Esophagus squamous epithelium (tissue), 4 donors: ENCODE results near the gene SZT2.
"Not testable (repeated sequence)": the region's sequence is repeated elsewhere in the genome, so short reads cannot be mapped to it uniquely, and the experiment has no call there.

Source experiments
- POLR2A ChIP-seq, 4 donors: fragments of 450-650 bp; IDR thresholded peaks; one replicate each; pipeline ENCODE4 v1.6.1; 2017; ENCODE audit warnings: antibody characterized with exemption in 4 of 4, mild to moderate bottlenecking in 4 of 4, moderate library complexity in 3 of 4
- TF ChIP-seq, protein P1 (sequence below), 6 experiments: fragments of 450-650 bp in 4 of 6; fragments of 200-600 bp in 2 of 6; sonication (generic) in 2 of 6; IDR thresholded peaks; one replicate each; pipeline ENCODE4 v1.5.1; 2016 to 2019; ENCODE audit warnings: antibody characterized with exemption in 6 of 6, mild to moderate bottlenecking in 4 of 6, moderate library complexity in 4 of 6

DNA sequence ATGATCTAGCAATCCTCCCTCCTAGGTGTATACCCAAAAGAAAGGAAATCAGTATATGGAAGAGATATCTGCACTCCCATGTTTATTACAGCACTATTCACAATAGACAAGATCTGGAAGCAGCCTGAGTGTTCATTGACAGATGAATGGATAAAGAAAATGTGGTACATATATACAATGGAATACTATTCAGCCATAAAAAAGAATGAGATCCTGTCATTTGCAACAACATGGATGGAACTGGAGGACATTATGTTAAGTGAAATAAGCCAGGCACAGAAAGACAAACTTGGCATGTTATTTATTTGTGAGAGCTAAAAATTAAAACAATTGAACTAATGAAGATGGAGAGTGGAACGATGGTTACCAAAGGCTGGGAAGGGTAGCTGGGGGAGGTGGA, 23.7 kb downstream of the SZT2 start:
- not testable (repeated sequence) for TF ChIP-seq POLR2A (IDR thresholded peaks at IDR 0.05)
- TF ChIP-seq, protein P1, sequence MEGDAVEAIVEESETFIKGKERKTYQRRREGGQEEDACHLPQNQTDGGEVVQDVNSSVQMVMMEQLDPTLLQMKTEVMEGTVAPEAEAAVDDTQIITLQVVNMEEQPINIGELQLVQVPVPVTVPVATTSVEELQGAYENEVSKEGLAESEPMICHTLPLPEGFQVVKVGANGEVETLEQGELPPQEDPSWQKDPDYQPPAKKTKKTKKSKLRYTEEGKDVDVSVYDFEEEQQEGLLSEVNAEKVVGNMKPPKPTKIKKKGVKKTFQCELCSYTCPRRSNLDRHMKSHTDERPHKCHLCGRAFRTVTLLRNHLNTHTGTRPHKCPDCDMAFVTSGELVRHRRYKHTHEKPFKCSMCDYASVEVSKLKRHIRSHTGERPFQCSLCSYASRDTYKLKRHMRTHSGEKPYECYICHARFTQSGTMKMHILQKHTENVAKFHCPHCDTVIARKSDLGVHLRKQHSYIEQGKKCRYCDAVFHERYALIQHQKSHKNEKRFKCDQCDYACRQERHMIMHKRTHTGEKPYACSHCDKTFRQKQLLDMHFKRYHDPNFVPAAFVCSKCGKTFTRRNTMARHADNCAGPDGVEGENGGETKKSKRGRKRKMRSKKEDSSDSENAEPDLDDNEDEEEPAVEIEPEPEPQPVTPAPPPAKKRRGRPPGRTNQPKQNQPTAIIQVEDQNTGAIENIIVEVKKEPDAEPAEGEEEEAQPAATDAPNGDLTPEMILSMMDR (IDR thresholded peaks at IDR 0.05) = not testable (repeated sequence)
